Smooth muscle cell (in vitro differentiated cells): Measurements from ENCODE around the gene ULK4. TPM values are rescaled to one million over a fixed set of nuclear protein-coding genes. Genes with fewer than 3 reads are reported as not detected.

Experiments
- DNase-seq: peaks from one replicate; lab custom pipeline; 2025; ENCODE audit not compliant: unreplicated experiment; lab: John Stamatoyannopoulos, UW
- H2AFZ ChIP-seq: fragments of 200-600 bp; sonication (generic); 2 replicates; pipeline ENCODE4 v1.6.0; 2016; ENCODE audit warnings: antibody characterized with exemption, low read depth, mild to moderate bottlenecking
- H3F3A ChIP-seq: fragments of 200-600 bp; sonication (generic); 2 replicates; pipeline ENCODE4 v1.6.0; 2017; ENCODE audit warnings: antibody characterized with exemption, low read depth
- H3K27ac ChIP-seq: fragments of 200-600 bp; sonication (generic); 2 replicates; pipeline ENCODE4 v1.5.1; 2016; ENCODE audit warnings: low read depth, mild to moderate bottlenecking
- H3K27me3 ChIP-seq: fragments of 200-600 bp; sonication (generic); 2 replicates; pipeline ENCODE4 v1.6.1; 2016; ENCODE audit warnings: low read depth, mild to moderate bottlenecking
- H3K36me3 ChIP-seq: fragments of 200-600 bp; sonication (generic); 2 replicates; pipeline ENCODE4 v1.5.1; 2016; ENCODE audit warnings: low read depth
- H3K4me1 ChIP-seq: fragments of 200-600 bp; sonication (generic); 2 replicates; pipeline ENCODE4 v1.5.1; 2016; ENCODE audit warnings: low read depth
- H3K4me2 ChIP-seq: fragments of 200-600 bp; sonication (generic); 2 replicates; pipeline ENCODE4 v1.6.0; 2016; ENCODE audit warnings: mild to moderate bottlenecking
- H3K4me3 ChIP-seq: fragments of 200-600 bp; sonication (generic); 2 replicates; pipeline ENCODE4 v1.5.1; 2016; ENCODE audit warnings: mild to moderate bottlenecking
- H3K79me2 ChIP-seq: fragments of 200-600 bp; sonication (generic); 2 replicates; pipeline ENCODE4 v1.6.0; 2016; ENCODE audit warnings: low read depth, mild to moderate bottlenecking
- H3K9ac ChIP-seq: fragments of 200-600 bp; sonication (generic); 2 replicates; pipeline ENCODE4 v1.6.0; 2016; ENCODE audit warnings: low read depth
- H3K9me3 ChIP-seq: fragments of 200-600 bp; sonication (generic); replicated peaks from 2 replicates; pipeline ENCODE4 v1.5.1; 2016; ENCODE audit warnings: low read depth
- H4K20me1 ChIP-seq: fragments of 200-600 bp; sonication (generic); 2 replicates; pipeline ENCODE4 v1.6.0; 2016; ENCODE audit warnings: low read depth
- CTCF ChIP-seq: fragments of 200-600 bp; sonication (generic); IDR thresholded peaks from 2 replicates; pipeline ENCODE4 v1.5.1; 2017; ENCODE audit warnings: borderline replicate concordance, mild to moderate bottlenecking, antibody characterized with exemption; ENCODE audit not compliant: insufficient read depth, poor library complexity, severe bottlenecking
- WGBS: methylation state at CpG from one replicate; pipeline ENCODE4 v1.1.7; 2016; ENCODE audit warnings: low lambda C conversion rate; 5-methylcytosine and 5-hydroxymethylcytosine counted together
- polyA plus RNA-seq: library from polyadenylated mRNA; unstranded; fragments of >200 nt; fragmentation: Nextera tagmentation; extraction: Ambion mirVana; gene quantifications from 2 replicates; pipeline ENCODE4 v1.2.1, GENCODE V29; 2016
- total RNA-seq: library from RNA; depleted of rRNA; stranded (reverse); fragments of >200 nt; gene quantifications from 2 replicates; pipeline ENCODE4 v1.2.3, GENCODE V29; 2014

Gene ULK4
- total and polyA plus RNA-seq, 2 experiments from 2014 or later = 4.3 to 14.2 TPM

DNA sequence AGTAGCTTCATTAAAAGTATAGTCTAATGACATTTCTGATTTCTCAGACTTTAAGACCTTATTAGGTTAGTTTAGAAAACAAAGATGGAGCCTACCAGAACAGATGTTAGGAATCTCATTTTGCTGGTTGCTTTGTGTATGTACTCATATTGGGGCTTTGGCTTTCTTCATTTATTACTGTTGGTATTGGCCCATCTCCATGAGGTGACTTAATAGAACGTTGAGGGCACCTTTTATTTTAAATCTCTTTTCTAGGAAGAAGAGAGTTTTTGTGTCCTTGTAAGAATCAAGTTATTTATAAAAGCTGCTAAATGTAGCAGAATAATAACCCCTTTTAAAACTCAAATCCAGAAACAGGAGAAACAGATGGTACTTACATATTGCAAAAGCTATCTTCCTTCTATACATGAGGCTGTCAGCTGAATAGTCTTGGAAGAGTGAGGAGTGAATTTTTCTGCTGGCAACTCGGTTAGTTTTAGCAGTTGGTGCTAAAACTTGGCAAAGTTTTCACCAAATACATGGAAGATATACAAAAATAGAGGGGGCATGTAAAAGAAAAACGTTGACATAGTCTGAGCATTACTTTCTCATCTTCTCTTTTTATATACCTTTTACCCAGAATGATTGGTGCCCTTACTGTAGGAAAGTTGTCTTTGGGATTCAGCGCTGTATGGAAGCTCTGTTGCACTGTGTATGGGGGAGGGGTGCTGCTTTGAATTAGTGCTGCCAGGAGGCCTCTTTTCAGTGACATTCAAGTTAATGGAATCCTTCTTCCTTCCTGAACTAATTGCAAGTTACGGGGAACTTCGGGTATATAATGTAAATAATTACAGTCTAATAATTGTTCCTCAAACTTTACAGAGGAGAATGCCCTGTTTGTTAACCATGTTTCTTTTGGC is 726.8 kb downstream of the ULK4 start:
- H3K79me2 ChIP-seq = peaks cover 68% of the 10 kb centered on the region
- no peak overlapping the region for H3K4me3 ChIP-seq
- no peaks in the 10 kb centered on the region for H3K27me3 ChIP-seq
- H2AFZ ChIP-seq = no peak overlapping the region
- H3K9me3 ChIP-seq = no peaks in the 10 kb centered on the region
- WGBS = 87% methylated on average over 6 of the region's 6 CpGs
- H3K4me2 ChIP-seq = no peak overlapping the region
- H3K4me1 ChIP-seq = peaks cover 5% of the 10 kb centered on the region
- H3K36me3 ChIP-seq = peaks cover 60% of the 10 kb centered on the region
- no peak overlapping the region for H3K9ac ChIP-seq
- peaks cover 100% of the 10 kb centered on the region for H4K20me1 ChIP-seq
- DNase-seq = no peak
- no peak for TF ChIP-seq CTCF
- H3F3A ChIP-seq = peaks cover 65% of the 10 kb centered on the region
- H3K27ac ChIP-seq = peak overlapping the region; percentile 37

GRCh38 chr3:41224120-41224806 is 737.6 kb downstream of the ULK4 start:
- H3K4me3 ChIP-seq = no peak overlapping the region
- H4K20me1 ChIP-seq = peaks cover 100% of the 10 kb centered on the region
- no peak overlapping the region for H3K9ac ChIP-seq
- peak overlapping the region; percentile 32 for H3K4me2 ChIP-seq
- H3K27me3 ChIP-seq = no peaks in the 10 kb centered on the region
- H2AFZ ChIP-seq = no peak overlapping the region
- peaks cover 100% of the 10 kb centered on the region for H3K79me2 ChIP-seq
- H3K4me1 ChIP-seq = no peaks in the 10 kb centered on the region
- 90% methylated on average over 3 of the region's 3 CpGs for WGBS
- H3K36me3 ChIP-seq = peaks cover 43% of the 10 kb centered on the region
- H3K27ac ChIP-seq = peak overlapping the region; percentile 53
- H3K9me3 ChIP-seq = no peaks in the 10 kb centered on the region
- peaks cover 26% of the 10 kb centered on the region for H3F3A ChIP-seq
- DNase-seq = no peak
- no peak for TF ChIP-seq CTCF

GRCh38 chr3:41223691-41224090 is 738.2 kb downstream of the ULK4 start:
- Histone ChIP-seq H3K4me1 (no peaks in the 10 kb centered on the region), H2AFZ (no peak overlapping the region), H3K79me2 (peaks cover 100% of the 10 kb centered on the region), H3K9me3 (no peaks in the 10 kb centered on the region), H3K27me3 (no peaks in the 10 kb centered on the region), H3K27ac (peak overlapping the region; percentile 53), H3K4me2 (peak overlapping the region; percentile 32), H3K36me3 (peaks cover 40% of the 10 kb centered on the region), H4K20me1 (peaks cover 100% of the 10 kb centered on the region), H3K4me3 (no peak overlapping the region), H3F3A (peaks cover 24% of the 10 kb centered on the region), H3K9ac (no peak overlapping the region)
- WGBS = 99% methylated on average over 2 of the region's 2 CpGs
- TF ChIP-seq CTCF = no peak
- no peak for DNase-seq
